Measurements from ENCODE around the gene GRM8. TPM values are rescaled to one million over a fixed set of nuclear protein-coding genes. Genes with fewer than 3 reads are reported as not detected.

Gene GRM8
- total and polyA plus RNA-seq, 4 donors = 0.28 to 4.9 (median 2.8) TPM

DNA sequence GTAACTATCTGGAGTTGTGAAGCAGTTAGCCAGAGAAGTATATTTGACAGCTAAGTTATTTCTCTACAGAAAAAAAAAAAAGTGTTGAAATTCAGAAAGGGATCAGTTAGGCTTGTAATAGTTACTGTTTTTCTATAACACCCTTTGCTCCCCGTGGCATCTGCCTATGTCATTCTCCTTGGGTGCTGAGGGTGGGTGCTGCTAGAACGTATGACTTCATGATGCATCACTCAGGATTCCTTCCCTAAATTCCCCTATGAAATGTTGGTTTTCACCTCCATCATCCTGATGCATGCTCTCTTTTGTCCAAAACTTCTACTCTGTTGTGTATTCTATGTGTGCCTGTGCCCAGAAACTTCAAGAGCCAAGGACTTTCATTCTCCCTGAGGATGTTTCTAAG lies 536.4 kb downstream of the GRM8 start:
- DNase-seq (ENCODE audit: low spot score) = no peak
- H3K9ac ChIP-seq (ENCODE audit: low read depth in 1 of 2, low read length in 2 of 2) = no peak overlapping the region
- WGBS = 80% methylated on average over 2 of the region's 2 CpGs
- H3K27me3 ChIP-seq (ENCODE audit: control insufficient read depth in 4 of 4, insufficient read depth in 4 of 4, low read length in 3 of 4) = no peaks in the 10 kb centered on the region
- TF ChIP-seq, protein P1, sequence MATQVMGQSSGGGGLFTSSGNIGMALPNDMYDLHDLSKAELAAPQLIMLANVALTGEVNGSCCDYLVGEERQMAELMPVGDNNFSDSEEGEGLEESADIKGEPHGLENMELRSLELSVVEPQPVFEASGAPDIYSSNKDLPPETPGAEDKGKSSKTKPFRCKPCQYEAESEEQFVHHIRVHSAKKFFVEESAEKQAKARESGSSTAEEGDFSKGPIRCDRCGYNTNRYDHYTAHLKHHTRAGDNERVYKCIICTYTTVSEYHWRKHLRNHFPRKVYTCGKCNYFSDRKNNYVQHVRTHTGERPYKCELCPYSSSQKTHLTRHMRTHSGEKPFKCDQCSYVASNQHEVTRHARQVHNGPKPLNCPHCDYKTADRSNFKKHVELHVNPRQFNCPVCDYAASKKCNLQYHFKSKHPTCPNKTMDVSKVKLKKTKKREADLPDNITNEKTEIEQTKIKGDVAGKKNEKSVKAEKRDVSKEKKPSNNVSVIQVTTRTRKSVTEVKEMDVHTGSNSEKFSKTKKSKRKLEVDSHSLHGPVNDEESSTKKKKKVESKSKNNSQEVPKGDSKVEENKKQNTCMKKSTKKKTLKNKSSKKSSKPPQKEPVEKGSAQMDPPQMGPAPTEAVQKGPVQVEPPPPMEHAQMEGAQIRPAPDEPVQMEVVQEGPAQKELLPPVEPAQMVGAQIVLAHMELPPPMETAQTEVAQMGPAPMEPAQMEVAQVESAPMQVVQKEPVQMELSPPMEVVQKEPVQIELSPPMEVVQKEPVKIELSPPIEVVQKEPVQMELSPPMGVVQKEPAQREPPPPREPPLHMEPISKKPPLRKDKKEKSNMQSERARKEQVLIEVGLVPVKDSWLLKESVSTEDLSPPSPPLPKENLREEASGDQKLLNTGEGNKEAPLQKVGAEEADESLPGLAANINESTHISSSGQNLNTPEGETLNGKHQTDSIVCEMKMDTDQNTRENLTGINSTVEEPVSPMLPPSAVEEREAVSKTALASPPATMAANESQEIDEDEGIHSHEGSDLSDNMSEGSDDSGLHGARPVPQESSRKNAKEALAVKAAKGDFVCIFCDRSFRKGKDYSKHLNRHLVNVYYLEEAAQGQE (IDR thresholded peaks at IDR 0.05) = no peak
- TF ChIP-seq FOXA1 (IDR thresholded peaks at IDR 0.05) (no peak), NR2F2 (IDR thresholded peaks at IDR 0.05) (no peak), EGR1 (IDR thresholded peaks at IDR 0.05; ENCODE audit: low read depth in 2 of 2) (no peak), GABPA (IDR thresholded peaks at IDR 0.05 in 1 of 2, conservative IDR thresholded peaks at IDR 0.05 in 1 of 2) (no peak), YY1 (IDR thresholded peaks at IDR 0.05) (no peak), HNF4A (conservative IDR thresholded peaks at IDR 0.05) (no peak)
- TF ChIP-seq, protein P2, sequence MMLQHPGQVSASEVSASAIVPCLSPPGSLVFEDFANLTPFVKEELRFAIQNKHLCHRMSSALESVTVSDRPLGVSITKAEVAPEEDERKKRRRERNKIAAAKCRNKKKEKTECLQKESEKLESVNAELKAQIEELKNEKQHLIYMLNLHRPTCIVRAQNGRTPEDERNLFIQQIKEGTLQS (IDR thresholded peaks at IDR 0.05) = no peak
- TF ChIP-seq, protein P3, sequence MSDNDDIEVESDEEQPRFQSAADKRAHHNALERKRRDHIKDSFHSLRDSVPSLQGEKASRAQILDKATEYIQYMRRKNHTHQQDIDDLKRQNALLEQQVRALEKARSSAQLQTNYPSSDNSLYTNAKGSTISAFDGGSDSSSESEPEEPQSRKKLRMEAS (IDR thresholded peaks at IDR 0.05) = no peak
- TF ChIP-seq, protein P4, sequence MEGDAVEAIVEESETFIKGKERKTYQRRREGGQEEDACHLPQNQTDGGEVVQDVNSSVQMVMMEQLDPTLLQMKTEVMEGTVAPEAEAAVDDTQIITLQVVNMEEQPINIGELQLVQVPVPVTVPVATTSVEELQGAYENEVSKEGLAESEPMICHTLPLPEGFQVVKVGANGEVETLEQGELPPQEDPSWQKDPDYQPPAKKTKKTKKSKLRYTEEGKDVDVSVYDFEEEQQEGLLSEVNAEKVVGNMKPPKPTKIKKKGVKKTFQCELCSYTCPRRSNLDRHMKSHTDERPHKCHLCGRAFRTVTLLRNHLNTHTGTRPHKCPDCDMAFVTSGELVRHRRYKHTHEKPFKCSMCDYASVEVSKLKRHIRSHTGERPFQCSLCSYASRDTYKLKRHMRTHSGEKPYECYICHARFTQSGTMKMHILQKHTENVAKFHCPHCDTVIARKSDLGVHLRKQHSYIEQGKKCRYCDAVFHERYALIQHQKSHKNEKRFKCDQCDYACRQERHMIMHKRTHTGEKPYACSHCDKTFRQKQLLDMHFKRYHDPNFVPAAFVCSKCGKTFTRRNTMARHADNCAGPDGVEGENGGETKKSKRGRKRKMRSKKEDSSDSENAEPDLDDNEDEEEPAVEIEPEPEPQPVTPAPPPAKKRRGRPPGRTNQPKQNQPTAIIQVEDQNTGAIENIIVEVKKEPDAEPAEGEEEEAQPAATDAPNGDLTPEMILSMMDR (IDR thresholded peaks at IDR 0.05; ENCODE audit: low read depth, low read length, missing input control) = no peak
- H3K4me1 ChIP-seq (ENCODE audit: control insufficient read depth in 4 of 4, insufficient read depth in 4 of 4, low read length in 3 of 4) = no peaks in the 10 kb centered on the region
- no peak overlapping the region for H3K4me3 ChIP-seq (ENCODE audit: low read depth in 1 of 3, low read length in 3 of 3)
- H3K9me3 ChIP-seq (ENCODE audit: control insufficient read depth in 4 of 4, low read length in 3 of 4) = no peaks in the 10 kb centered on the region
- no peaks in the 10 kb centered on the region for H3K36me3 ChIP-seq (ENCODE audit: control insufficient read depth in 4 of 4, insufficient read depth in 3 of 4, low read depth in 1 of 4, low read length in 3 of 4)
- H3K27ac ChIP-seq (ENCODE audit: low read depth in 1 of 2, low read length in 2 of 2) = no peak overlapping the region

DNA sequence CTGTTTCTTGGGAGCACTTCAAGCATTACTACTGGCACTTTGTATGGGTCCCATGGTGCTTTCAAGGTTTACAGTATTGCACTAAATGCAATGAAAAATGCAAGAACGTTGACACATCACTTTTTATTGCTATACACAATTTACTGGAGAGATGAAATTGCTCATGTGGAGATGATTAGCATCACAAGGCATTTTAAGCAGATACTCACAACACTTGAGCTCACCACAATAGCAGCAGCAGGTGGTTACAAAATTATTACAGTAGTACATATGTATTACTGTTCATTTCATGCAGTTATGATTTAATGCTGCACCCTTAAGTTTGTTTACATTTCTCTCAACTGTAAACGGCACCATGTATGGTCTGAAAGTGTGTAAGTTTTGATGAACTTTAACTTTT lies 537.7 kb downstream of the GRM8 start:
- H3K9me3 ChIP-seq (ENCODE audit: control insufficient read depth in 4 of 4, low read length in 3 of 4) = no peaks in the 10 kb centered on the region
- no peak overlapping the region for H3K4me3 ChIP-seq (ENCODE audit: low read depth in 1 of 3, low read length in 3 of 3)
- no peaks in the 10 kb centered on the region for H3K36me3 ChIP-seq (ENCODE audit: control insufficient read depth in 4 of 4, insufficient read depth in 3 of 4, low read depth in 1 of 4, low read length in 3 of 4)
- H3K4me1 ChIP-seq (ENCODE audit: control insufficient read depth in 4 of 4, insufficient read depth in 4 of 4, low read length in 3 of 4) = no peaks in the 10 kb centered on the region
- TF ChIP-seq RXRA (IDR thresholded peaks at IDR 0.05) (no peak), GABPA (IDR thresholded peaks at IDR 0.05 in 1 of 2, conservative IDR thresholded peaks at IDR 0.05 in 1 of 2) (no peak), JUND (IDR thresholded peaks at IDR 0.05) (no peak), HNF4A (conservative IDR thresholded peaks at IDR 0.05) (no peak), FOXA1 (IDR thresholded peaks at IDR 0.05) (no peak), YY1 (IDR thresholded peaks at IDR 0.05) (no peak), HNF4G (IDR thresholded peaks at IDR 0.05) (no peak), EGR1 (IDR thresholded peaks at IDR 0.05; ENCODE audit: low read depth in 2 of 2) (no peak), NR2F2 (IDR thresholded peaks at IDR 0.05) (no peak), SP1 (IDR thresholded peaks at IDR 0.05) (no peak), TAF1 (conservative IDR thresholded peaks at IDR 0.05) (no peak)
- TF ChIP-seq, protein P2 (IDR thresholded peaks at IDR 0.05) = no peak
- TF ChIP-seq, protein P4 (IDR thresholded peaks at IDR 0.05; ENCODE audit: low read depth, low read length, missing input control) = no peak
- TF ChIP-seq, protein P5, sequence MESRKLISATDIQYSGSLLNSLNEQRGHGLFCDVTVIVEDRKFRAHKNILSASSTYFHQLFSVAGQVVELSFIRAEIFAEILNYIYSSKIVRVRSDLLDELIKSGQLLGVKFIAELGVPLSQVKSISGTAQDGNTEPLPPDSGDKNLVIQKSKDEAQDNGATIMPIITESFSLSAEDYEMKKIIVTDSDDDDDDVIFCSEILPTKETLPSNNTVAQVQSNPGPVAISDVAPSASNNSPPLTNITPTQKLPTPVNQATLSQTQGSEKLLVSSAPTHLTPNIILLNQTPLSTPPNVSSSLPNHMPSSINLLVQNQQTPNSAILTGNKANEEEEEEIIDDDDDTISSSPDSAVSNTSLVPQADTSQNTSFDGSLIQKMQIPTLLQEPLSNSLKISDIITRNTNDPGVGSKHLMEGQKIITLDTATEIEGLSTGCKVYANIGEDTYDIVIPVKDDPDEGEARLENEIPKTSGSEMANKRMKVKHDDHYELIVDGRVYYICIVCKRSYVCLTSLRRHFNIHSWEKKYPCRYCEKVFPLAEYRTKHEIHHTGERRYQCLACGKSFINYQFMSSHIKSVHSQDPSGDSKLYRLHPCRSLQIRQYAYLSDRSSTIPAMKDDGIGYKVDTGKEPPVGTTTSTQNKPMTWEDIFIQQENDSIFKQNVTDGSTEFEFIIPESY (IDR thresholded peaks at IDR 0.05) = no peak
- TF ChIP-seq, protein P1 (IDR thresholded peaks at IDR 0.05) = no peak
- TF ChIP-seq, protein P3 (IDR thresholded peaks at IDR 0.05) = no peak
- no peak overlapping the region for H3K9ac ChIP-seq (ENCODE audit: low read depth in 1 of 2, low read length in 2 of 2)
- 73% methylated on average over 2 of the region's 2 CpGs for WGBS
- no peaks in the 10 kb centered on the region for H3K27me3 ChIP-seq (ENCODE audit: control insufficient read depth in 4 of 4, insufficient read depth in 4 of 4, low read length in 3 of 4)
- no peak for DNase-seq (ENCODE audit: low spot score)
- H3K27ac ChIP-seq (ENCODE audit: low read depth in 1 of 2, low read length in 2 of 2) = no peak overlapping the region
